WTC11 (cell line): ENCODE results near the gene JCAD.

Experiments used
- CTCF ChIP-seq: fragments of 200-600 bp; IDR thresholded peaks from 2 replicates; pipeline ENCODE4 v1.8.0; 2022; ENCODE audit warnings: antibody characterized with exemption
- MAX ChIP-seq: sonication (generic); formaldehyde crosslinking; IDR thresholded peaks from 2 replicates; pipeline ENCODE4 v1.8.0; 2022; ENCODE audit warnings: mild to moderate bottlenecking, missing genetic modification reagents
- ZNF263 ChIP-seq: sonication (generic); formaldehyde crosslinking; IDR thresholded peaks from 2 replicates; pipeline ENCODE4 v1.8.1; 2022; ENCODE audit warnings: low read depth, mild to moderate bottlenecking, moderate library complexity, missing genetic modification reagents
- TF ChIP-seq, protein P1 (sequence below): sonication (generic); formaldehyde crosslinking; conservative IDR thresholded peaks from 2 replicates; pipeline ENCODE4 v1.8.1; 2022; ENCODE audit warnings: mild to moderate bottlenecking, missing genetic modification reagents

GRCh38 chr10:30017556-30017955, 41.8 kb downstream of the JCAD start:
- TF ChIP-seq MAX (CRISPR knock-in tag) (no peak), CTCF (no peak), ZNF263 (CRISPR knock-in tag) (no peak)
- TF ChIP-seq, protein P1, sequence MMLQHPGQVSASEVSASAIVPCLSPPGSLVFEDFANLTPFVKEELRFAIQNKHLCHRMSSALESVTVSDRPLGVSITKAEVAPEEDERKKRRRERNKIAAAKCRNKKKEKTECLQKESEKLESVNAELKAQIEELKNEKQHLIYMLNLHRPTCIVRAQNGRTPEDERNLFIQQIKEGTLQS (CRISPR knock-in tag), result no peak
